HEK293 (cell line): ENCODE data around the gene EML1.

Experiments used
- BCL11B ChIP-seq: fragments of 450-650 bp; formaldehyde crosslinking; IDR thresholded peaks from 2 replicates; pipeline ENCODE4 v1.5.1; 2016; ENCODE audit warnings: low read depth, missing biosample characterization, missing genetic modification characterization
- HOXC10 ChIP-seq: sonication (generic); formaldehyde crosslinking; IDR thresholded peaks from 2 replicates; pipeline ENCODE4 v1.8.1; 2023; ENCODE audit warnings: mild to moderate bottlenecking, missing genetic modification reagents
- PRDM2 ChIP-seq: fragments of 450-650 bp; formaldehyde crosslinking; IDR thresholded peaks from 2 replicates; pipeline ENCODE4 v1.5.1; 2016; ENCODE audit warnings: missing biosample characterization, missing genetic modification characterization, borderline replicate concordance
- RBAK ChIP-seq: fragments of 450-650 bp; formaldehyde crosslinking; IDR thresholded peaks from 2 replicates; pipeline ENCODE4 v1.5.1; 2016; ENCODE audit warnings: missing biosample characterization, missing genetic modification characterization
- SETDB1 ChIP-seq: IDR thresholded peaks from one replicate; pipeline ENCODE4 v1.6.1; 2017; ENCODE audit warnings: mild to moderate bottlenecking, low read length, moderate library complexity, mixed read lengths; ENCODE audit not compliant: insufficient read length
- SP3 ChIP-seq: fragments of 450-650 bp; formaldehyde crosslinking; IDR thresholded peaks from 2 replicates; pipeline ENCODE4 v1.5.1; 2016; ENCODE audit warnings: missing biosample characterization, missing genetic modification characterization
- ZBTB21 ChIP-seq: fragments of 450-650 bp; formaldehyde crosslinking; IDR thresholded peaks from 2 replicates; pipeline ENCODE4 v1.5.1; 2017; ENCODE audit warnings: missing biosample characterization, missing genetic modification characterization
- ZFP3 ChIP-seq: fragments of 450-650 bp; formaldehyde crosslinking; IDR thresholded peaks from 2 replicates; pipeline ENCODE4 v1.5.1; 2016; ENCODE audit warnings: low read depth, missing biosample characterization, missing genetic modification characterization
- ZNF138 ChIP-seq: fragments of 450-650 bp; formaldehyde crosslinking; IDR thresholded peaks from 2 replicates; pipeline ENCODE4 v1.5.1; 2016; ENCODE audit warnings: missing biosample characterization, missing genetic modification characterization, borderline replicate concordance
- ZNF362 ChIP-seq: fragments of 450-650 bp; formaldehyde crosslinking; IDR thresholded peaks from 2 replicates; pipeline ENCODE4 v1.5.1; 2016; ENCODE audit warnings: missing biosample characterization, missing genetic modification characterization
- ZNF514 ChIP-seq: fragments of 450-650 bp; formaldehyde crosslinking; IDR thresholded peaks from 2 replicates; pipeline ENCODE4 v1.5.1; 2016; ENCODE audit warnings: missing biosample characterization, missing genetic modification characterization
- ZNF555 ChIP-seq: fragments of 450-650 bp; formaldehyde crosslinking; conservative IDR thresholded peaks from 2 replicates; pipeline ENCODE4 v1.5.1; 2017; ENCODE audit warnings: missing biosample characterization, mild to moderate bottlenecking, missing genetic modification characterization, inconsistent platforms
- ZNF626 ChIP-seq: fragments of 450-650 bp; sonication (Bioruptor Pico); formaldehyde crosslinking; IDR thresholded peaks from 2 replicates; pipeline ENCODE4 v1.5.1; 2018; ENCODE audit warnings: missing biosample characterization, missing genetic modification characterization, inconsistent platforms
- ZNF645 ChIP-seq: fragments of 450-650 bp; formaldehyde crosslinking; IDR thresholded peaks from 2 replicates; pipeline ENCODE4; 2016; ENCODE audit warnings: missing biosample characterization, missing genetic modification characterization
- ZNF707 ChIP-seq: fragments of 450-650 bp; formaldehyde crosslinking; IDR thresholded peaks from 2 replicates; pipeline ENCODE4 v1.5.1; 2016; ENCODE audit warnings: missing biosample characterization, missing genetic modification characterization
- ZNF792 ChIP-seq: fragments of 450-650 bp; formaldehyde crosslinking; IDR thresholded peaks from 2 replicates; pipeline ENCODE4 v1.5.1; 2016; ENCODE audit warnings: missing biosample characterization, missing genetic modification characterization
- ZSCAN16 ChIP-seq: fragments of 450-650 bp; formaldehyde crosslinking; IDR thresholded peaks from 2 replicates; pipeline ENCODE4 v1.5.1; 2016; ENCODE audit warnings: missing biosample characterization, missing genetic modification characterization
- ZSCAN18 ChIP-seq: fragments of 450-650 bp; formaldehyde crosslinking; IDR thresholded peaks from 2 replicates; pipeline ENCODE4 v1.5.1; 2016; ENCODE audit warnings: missing biosample characterization, missing genetic modification characterization

Gene EML1

GRCh38 chr14:99945732-99946651, 152.8 kb downstream of the EML1 start (continued):
- TF ChIP-seq ZFP3 (tag by site-specific recombination): no peak
- TF ChIP-seq ZNF792 (tag by site-specific recombination): no peak
- TF ChIP-seq ZNF555 (tag by site-specific recombination): no peak
- no peak for TF ChIP-seq SP3 (tag by site-specific recombination)
- TF ChIP-seq BCL11B (tag by site-specific recombination): no peak
- no peak for TF ChIP-seq ZNF626 (tag by site-specific recombination)
- no peak for TF ChIP-seq ZSCAN16
- no peak for TF ChIP-seq HOXC10
- no peak for TF ChIP-seq ZNF707 (tag by site-specific recombination)
- no peak for TF ChIP-seq ZSCAN18 (tag by site-specific recombination)
- TF ChIP-seq SETDB1: no peak
- TF ChIP-seq ZBTB21 (tag by site-specific recombination): peak; percentile 92
- TF ChIP-seq ZNF645 (tag by site-specific recombination): no peak
- TF ChIP-seq ZNF362: peak; percentile 96
- TF ChIP-seq ZNF514 (tag by site-specific recombination): no peak
- TF ChIP-seq PRDM2 (tag by site-specific recombination): no peak
- no peak for TF ChIP-seq ZNF138 (tag by site-specific recombination)
- TF ChIP-seq RBAK (tag by site-specific recombination): no peak
